SK-N-SH treated with all-trans-retinoic acid at 6 μM for 48 hours (cell line): ENCODE results near the gene BRCA2.
A peak's percentile ranks its signal among the peaks of the same experiment; 100 is the strongest.

Experiments used
- ATAC-seq: fragments of 200-7000 bp; cut with Tn5 transposase; 3 replicates; pipeline ENCODE4 v1.9.1; 2020; ENCODE audit warnings: mild to moderate bottlenecking, moderate library complexity
- ARNTL ChIP-seq: fragments of 450-650 bp; formaldehyde crosslinking; IDR thresholded peaks from 2 replicates; pipeline ENCODE4 v1.5.0; 2020; ENCODE audit warnings: low read depth, mild to moderate bottlenecking, moderate library complexity, borderline replicate concordance
- CREB5 ChIP-seq: fragments of 250-450 bp; sonication (Bioruptor Pico); IDR thresholded peaks from 2 replicates; pipeline ENCODE4 v1.5.1; 2020; ENCODE audit warnings: low read depth, mild to moderate bottlenecking, moderate library complexity
- CSDC2 ChIP-seq: fragments of 250-450 bp; sonication (Bioruptor Pico); IDR thresholded peaks from 2 replicates; pipeline ENCODE4 v1.5.0; 2020; ENCODE audit warnings: mild to moderate bottlenecking, moderate library complexity
- CSRNP3 ChIP-seq: fragments of 250-450 bp; sonication (Bioruptor Pico); IDR thresholded peaks from 2 replicates; pipeline ENCODE4 v1.5.1; 2021; ENCODE audit warnings: mild to moderate bottlenecking, moderate library complexity
- ESRRG ChIP-seq: fragments of 250-450 bp; sonication (Bioruptor Pico); IDR thresholded peaks from 2 replicates; pipeline ENCODE4 v1.6.1; 2021; ENCODE audit warnings: mild to moderate bottlenecking
- GLIS3 ChIP-seq: fragments of 250-450 bp; sonication (Bioruptor Pico); IDR thresholded peaks from 2 replicates; pipeline ENCODE4 v1.5.0; 2020; ENCODE audit warnings: mild to moderate bottlenecking, moderate library complexity
- ISL1 ChIP-seq: fragments of 250-450 bp; sonication (Bioruptor Pico); IDR thresholded peaks from 2 replicates; pipeline ENCODE4 v2.1.2; 2022; ENCODE audit warnings: mild to moderate bottlenecking, moderate library complexity
- OSR1 ChIP-seq: fragments of 250-450 bp; sonication (Bioruptor Pico); IDR thresholded peaks from 2 replicates; pipeline ENCODE4 v1.8.0; 2022; ENCODE audit warnings: moderate library complexity, mild to moderate bottlenecking, inconsistent platforms
- PATZ1 ChIP-seq: fragments of 250-450 bp; sonication (Bioruptor Pico); IDR thresholded peaks from 2 replicates; pipeline ENCODE4 v1.8.0; 2020; ENCODE audit warnings: mild to moderate bottlenecking, moderate library complexity, borderline replicate concordance
- POU6F1 ChIP-seq: fragments of 250-450 bp; sonication (Bioruptor Pico); IDR thresholded peaks from 2 replicates; pipeline ENCODE4 v1.8.0; 2021; ENCODE audit warnings: low read depth, mild to moderate bottlenecking, moderate library complexity, borderline replicate concordance
- PPARA ChIP-seq: fragments of 250-450 bp; sonication (Bioruptor Pico); IDR thresholded peaks from 2 replicates; pipeline ENCODE4 v1.5.0; 2020; ENCODE audit warnings: mild to moderate bottlenecking, borderline replicate concordance
- RARB ChIP-seq: fragments of 250-450 bp; sonication (Bioruptor Pico); IDR thresholded peaks from 2 replicates; pipeline ENCODE4 v1.8.0; 2021; ENCODE audit warnings: mild to moderate bottlenecking, moderate library complexity
- TCF4 ChIP-seq: fragments of 250-450 bp; sonication (Bioruptor Pico); IDR thresholded peaks from 2 replicates; pipeline ENCODE4 v1.8.0; 2021; ENCODE audit warnings: mild to moderate bottlenecking, moderate library complexity, borderline replicate concordance
- TSHZ2 ChIP-seq: fragments of 250-450 bp; sonication (Bioruptor Pico); IDR thresholded peaks from 2 replicates; pipeline ENCODE4 v1.5.0; 2020; ENCODE audit warnings: mild to moderate bottlenecking, moderate library complexity
- ZC3H10 ChIP-seq: fragments of 250-450 bp; sonication (Bioruptor Pico); IDR thresholded peaks from 2 replicates; pipeline ENCODE4 v1.5.1; 2021; ENCODE audit warnings: mild to moderate bottlenecking, moderate library complexity
- ZFP3 ChIP-seq: fragments of 250-450 bp; sonication (Bioruptor Pico); IDR thresholded peaks from 2 replicates; pipeline ENCODE4 v1.5.0; 2020; ENCODE audit warnings: mild to moderate bottlenecking, moderate library complexity
- ZFP30 ChIP-seq: fragments of 450-650 bp; formaldehyde crosslinking; IDR thresholded peaks from 2 replicates; pipeline ENCODE4 v1.5.0; 2022; ENCODE audit warnings: mild to moderate bottlenecking, moderate library complexity
- ZNF565 ChIP-seq: fragments of 450-650 bp; formaldehyde crosslinking; conservative IDR thresholded peaks from 2 replicates; pipeline ENCODE4 v1.5.0; 2020; ENCODE audit warnings: low read depth, mild to moderate bottlenecking, moderate library complexity
- ZNF70 ChIP-seq: fragments of 450-650 bp; formaldehyde crosslinking; IDR thresholded peaks from 2 replicates; pipeline ENCODE4 v1.5.0; 2020; ENCODE audit warnings: mild to moderate bottlenecking, moderate library complexity

The BRCA2 gene

GRCh38 chr13:32315238-32316027 is at the start of gene BRCA2, which contains the start of gene ZAR1L:
BRCA2 (plus strand) TSS chr13:32315508; CDS start chr13:32316461, 953 bp downstream.
ZAR1L (minus strand) TSS chr13:32315363; CDS start chr13:32311925, 3,438 bp downstream.
- TF ChIP-seq ZFP3 (CRISPR knock-in tag) (0 out of 2 replicates have a peak, but pooled peaks have one; percentile 51), ZNF565 (CRISPR knock-in tag) (no peak)
- TF ChIP-seq, all 23 proteins: peak for 1
- peak; percentile 98 for ATAC-seq

GRCh38 chr13:32265726-32266125 is 49.6 kb upstream of the BRCA2 start:
- TF ChIP-seq ZC3H10, result no peak
- no peak for TF ChIP-seq ZFP30
- no peak for TF ChIP-seq PPARA (CRISPR knock-in tag)
- no peak for TF ChIP-seq ZFP3 (CRISPR knock-in tag)
- no peak for TF ChIP-seq TSHZ2
- no peak for TF ChIP-seq CSRNP3
- TF ChIP-seq TCF4, result no peak
- TF ChIP-seq CREB5 (CRISPR knock-in tag), result no peak
- TF ChIP-seq CSDC2 (CRISPR knock-in tag), result no peak
- TF ChIP-seq ZNF565 (CRISPR knock-in tag), result no peak
- TF ChIP-seq GLIS3 (CRISPR knock-in tag), result no peak
- no peak for TF ChIP-seq PATZ1 (CRISPR knock-in tag)
- no peak for TF ChIP-seq OSR1
- no peak for TF ChIP-seq RARB
- no peak for TF ChIP-seq ARNTL (CRISPR knock-in tag)
- TF ChIP-seq ZNF70 (CRISPR knock-in tag), result no peak
- no peak for ATAC-seq

- no peak for TF ChIP-seq ZFP30
- no peak for TF ChIP-seq TSHZ2
- TF ChIP-seq, all 23 proteins: peak for 0
- no peak for ATAC-seq
These were observed 49.2 kb upstream of the BRCA2 start for GRCh38 chr13:32266130-32266529.

GRCh38 chr13:32267836-32268439 is 47.4 kb upstream of the BRCA2 start:
- no peak for ATAC-seq
- TF ChIP-seq ZFP30, result no peak
- no peak for TF ChIP-seq TSHZ2
- TF ChIP-seq POU6F1, result no peak
- TF ChIP-seq ESRRG (CRISPR knock-in tag), result no peak
- no peak for TF ChIP-seq ZFP3 (CRISPR knock-in tag)
- no peak for TF ChIP-seq ISL1 (CRISPR knock-in tag)
- TF ChIP-seq PPARA (CRISPR knock-in tag), result no peak
- TF ChIP-seq ZNF565 (CRISPR knock-in tag), result no peak
